NCI-H526 treated with DMSO at 0.1 percent for 48 hours (cell line): ENCODE measurements around the gene SLC17A5.
"Not testable (repeated sequence)": the region's sequence is repeated elsewhere in the genome, so short reads cannot be mapped to it uniquely, and the experiment has no call there.

Experiments used
- DNase-seq: peaks from one replicate; lab custom pipeline; 2025; lab: John Stamatoyannopoulos, UW

Gene SLC17A5

GRCh38 chr6:73653571-73654424, at the start of gene SLC17A5:
Gene SLC17A5 (minus strand): TSS chr6:73653992. CDS start chr6:73653886, 106 bp downstream.
- DNase-seq, result peak; percentile 86

GRCh38 chr6:73703466-73703865, 49.7 kb upstream of the SLC17A5 start:
- DNase-seq, result no peak

GRCh38 chr6:73702444-73702843, 48.7 kb upstream of the SLC17A5 start:
- no peak for DNase-seq

GRCh38 chr6:73699676-73700459, 46.1 kb upstream of the SLC17A5 start:
- DNase-seq, result no peak

- DNase-seq, result no peak
These were observed 43.3 kb upstream of the SLC17A5 start for GRCh38 chr6:73696966-73697655.

GRCh38 chr6:73695619-73696421, 42.0 kb upstream of the SLC17A5 start, which contains the start of gene CD109:
Gene CD109 (plus strand): TSS chr6:73696203. CDS start chr6:73696216, 13 bp downstream.
- DNase-seq, result peak; percentile 13

- no peak for DNase-seq
These were observed 41.1 kb upstream of the SLC17A5 start for GRCh38 chr6:73694711-73695411.

GRCh38 chr6:73691512-73691911, 37.7 kb upstream of the SLC17A5 start:
- DNase-seq, result no peak

GRCh38 chr6:73690056-73690455, 36.3 kb upstream of the SLC17A5 start:
- DNase-seq, result no peak

- DNase-seq, result no peak
These were observed 34.6 kb upstream of the SLC17A5 start for GRCh38 chr6:73688351-73688750.

- DNase-seq, result not testable (repeated sequence)
These were observed 29.8 kb upstream of the SLC17A5 start for GRCh38 chr6:73683574-73683973.

- DNase-seq, result no peak
These were observed 26.6 kb upstream of the SLC17A5 start for GRCh38 chr6:73680289-73680918.

- not testable (repeated sequence) for DNase-seq
These were observed 26.1 kb upstream of the SLC17A5 start for GRCh38 chr6:73679846-73680245.

- no peak for DNase-seq
These were observed 25.2 kb upstream of the SLC17A5 start for GRCh38 chr6:73679009-73679408.

GRCh38 chr6:73675466-73676098, 21.8 kb upstream of the SLC17A5 start:
- DNase-seq, result peak; percentile 11

- DNase-seq, result no peak
These were observed 18.3 kb upstream of the SLC17A5 start for GRCh38 chr6:73671911-73672685.

GRCh38 chr6:73669005-73669404, 15.2 kb upstream of the SLC17A5 start:
- no peak for DNase-seq

- no peak for DNase-seq
These were observed 14.0 kb upstream of the SLC17A5 start for GRCh38 chr6:73667798-73668197.

GRCh38 chr6:73666393-73666792, 12.6 kb upstream of the SLC17A5 start:
- no peak for DNase-seq
